Stomach (tissue), 4 donors: Measurements from ENCODE around the gene NFIX.

Experiments used
- CTCF ChIP-seq, 7 experiments: fragments of 450-650 bp in 4 of 7; fragments of 200-600 bp in 3 of 7; sonication (generic) in 3 of 7; IDR thresholded peaks; one replicate each; pipeline ENCODE4 v1.5.1; 2016 to 2019; ENCODE audit warnings: antibody characterized with exemption in 7 of 7, control low read depth in 2 of 7, mild to moderate bottlenecking in 1 of 7
- EP300 ChIP-seq: sonication (generic); formaldehyde crosslinking; IDR thresholded peaks from one replicate; pipeline ENCODE4 v1.6.1; 2017; ENCODE audit warnings: antibody characterized with exemption
- POLR2A ChIP-seq, 4 donors: fragments of 450-650 bp; IDR thresholded peaks; one replicate each; pipeline ENCODE4 v1.6.1; 2016; ENCODE audit warnings: antibody characterized with exemption in 4 of 4, control low read depth in 2 of 4, mild to moderate bottlenecking in 1 of 4, moderate library complexity in 1 of 4
- POLR2AphosphoS5 ChIP-seq, 3 donors: sonication (generic); formaldehyde crosslinking; IDR thresholded peaks; one replicate each; pipeline ENCODE4 v1.6.1; 2016; ENCODE audit warnings: antibody characterized with exemption in 3 of 3

GRCh38 chr19:13025819-13026456 is 30.7 kb downstream of the NFIX start:
- TF ChIP-seq CTCF (IDR thresholded peaks at IDR 0.05) (no peak), POLR2AphosphoS5 (IDR thresholded peaks at IDR 0.05) (no peak), POLR2A (IDR thresholded peaks at IDR 0.05) (no peak), EP300 (no peak)
